ENCODE results near the gene OCIAD2. TPM values are rescaled to one million over a fixed set of nuclear protein-coding genes. Genes with fewer than 3 reads are reported as not detected.

The OCIAD2 gene
- polyA plus RNA-seq, 1 experiment, result 55.0 TPM

DNA sequence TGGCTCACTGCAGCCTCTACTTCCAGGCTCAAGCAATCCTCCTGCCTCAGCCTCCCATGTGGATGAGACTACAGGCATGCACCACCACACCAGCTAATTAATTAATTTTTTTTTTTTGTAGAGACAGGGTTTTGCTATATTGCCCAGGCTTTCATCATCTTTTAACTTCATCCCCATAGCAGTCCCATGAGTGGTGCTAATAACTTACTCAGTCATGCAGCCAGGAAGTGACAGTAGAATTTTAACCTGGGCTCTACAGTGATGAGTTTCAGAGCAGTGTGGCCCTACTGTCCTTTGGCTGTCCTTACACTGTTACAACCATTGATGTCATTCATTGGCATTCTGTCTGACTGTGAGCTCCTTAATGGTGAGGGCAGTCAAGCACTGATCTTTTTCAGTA lies 3.9 kb upstream of the OCIAD2 start:
- H3K4me3 ChIP-seq (ENCODE audit: low read depth, low read length), result no peak overlapping the region
- no peak overlapping the region for H3K27ac ChIP-seq (ENCODE audit: low read depth, low read length)
- ChIA-PET POLR2A (no interaction called here), CTCF (interaction anchor here (1.6 kb wide), 1 partner anchor 332 kb away, joined by 4 read pairs; no protein-coding TSS in a partner anchor)
- H3K27me3 ChIP-seq (ENCODE audit: control insufficient read depth, insufficient read depth, low read length), result no peaks in the 10 kb centered on the region
- no peak for DNase-seq (ENCODE audit: low read depth, low spot score)
- TF ChIP-seq, protein P1, sequence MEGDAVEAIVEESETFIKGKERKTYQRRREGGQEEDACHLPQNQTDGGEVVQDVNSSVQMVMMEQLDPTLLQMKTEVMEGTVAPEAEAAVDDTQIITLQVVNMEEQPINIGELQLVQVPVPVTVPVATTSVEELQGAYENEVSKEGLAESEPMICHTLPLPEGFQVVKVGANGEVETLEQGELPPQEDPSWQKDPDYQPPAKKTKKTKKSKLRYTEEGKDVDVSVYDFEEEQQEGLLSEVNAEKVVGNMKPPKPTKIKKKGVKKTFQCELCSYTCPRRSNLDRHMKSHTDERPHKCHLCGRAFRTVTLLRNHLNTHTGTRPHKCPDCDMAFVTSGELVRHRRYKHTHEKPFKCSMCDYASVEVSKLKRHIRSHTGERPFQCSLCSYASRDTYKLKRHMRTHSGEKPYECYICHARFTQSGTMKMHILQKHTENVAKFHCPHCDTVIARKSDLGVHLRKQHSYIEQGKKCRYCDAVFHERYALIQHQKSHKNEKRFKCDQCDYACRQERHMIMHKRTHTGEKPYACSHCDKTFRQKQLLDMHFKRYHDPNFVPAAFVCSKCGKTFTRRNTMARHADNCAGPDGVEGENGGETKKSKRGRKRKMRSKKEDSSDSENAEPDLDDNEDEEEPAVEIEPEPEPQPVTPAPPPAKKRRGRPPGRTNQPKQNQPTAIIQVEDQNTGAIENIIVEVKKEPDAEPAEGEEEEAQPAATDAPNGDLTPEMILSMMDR (IDR thresholded peaks at IDR 0.05; ENCODE audit: low read depth, low read length), result no peak
- H3K9me3 ChIP-seq (ENCODE audit: control insufficient read depth, insufficient read depth, low read length), result peaks cover 3% of the 10 kb centered on the region; the same call in 1 of the 2 replicates

DNA sequence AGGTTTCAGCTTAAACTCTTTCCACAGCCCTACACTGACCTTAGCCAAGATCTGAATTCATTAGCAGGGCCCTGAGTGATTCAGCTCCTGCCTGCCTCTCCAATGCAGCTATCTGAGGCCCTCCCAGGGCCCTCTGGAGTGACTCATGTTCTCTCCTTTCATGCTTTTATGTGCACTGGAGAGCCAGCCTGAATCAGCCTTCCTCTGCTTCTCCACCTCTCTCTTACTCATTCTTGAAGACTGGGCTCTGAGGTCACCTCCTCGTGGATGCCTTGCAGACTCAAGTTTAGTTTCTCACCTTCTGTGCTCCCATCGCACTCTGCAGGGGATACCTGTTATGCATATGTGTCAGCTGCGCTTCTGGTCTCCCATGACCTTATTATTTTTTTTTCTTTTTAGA lies 3.1 kb upstream of the OCIAD2 start:
- TF ChIP-seq, protein P1 (IDR thresholded peaks at IDR 0.05; ENCODE audit: low read depth, low read length), result no peak
- DNase-seq (ENCODE audit: low read depth, low spot score), result peak; percentile 90
- Histone ChIP-seq H3K9me3 (ENCODE audit: control insufficient read depth, insufficient read depth, low read length) (peaks cover 3% of the 10 kb centered on the region; the same call in 1 of the 2 replicates), H3K27me3 (ENCODE audit: control insufficient read depth, insufficient read depth, low read length) (no peaks in the 10 kb centered on the region), H3K27ac (ENCODE audit: low read depth, low read length) (peak overlapping the region; percentile 81), H3K4me3 (ENCODE audit: low read depth, low read length) (no peak overlapping the region)
- POLR2A ChIA-PET, result no interaction called here
- CTCF ChIA-PET, result interaction anchor here (1.0 to 1.6 kb wide), 2 partner anchors 53 to 331 kb away, joined by 3 to 4 read pairs; no protein-coding TSS in a partner anchor

- no peak for DNase-seq (ENCODE audit: low read depth, low spot score)
- TF ChIP-seq, protein P1 (IDR thresholded peaks at IDR 0.05; ENCODE audit: low read depth, low read length), result no peak
- POLR2A ChIA-PET, result no interaction called here
- Histone ChIP-seq H3K4me3 (ENCODE audit: low read depth, low read length) (no peak overlapping the region), H3K9me3 (ENCODE audit: control insufficient read depth, insufficient read depth, low read length) (peaks cover 3% of the 10 kb centered on the region; the same call in 1 of the 2 replicates), H3K27me3 (ENCODE audit: control insufficient read depth, insufficient read depth, low read length) (no peaks in the 10 kb centered on the region), H3K27ac (ENCODE audit: low read depth, low read length) (no peak overlapping the region)
- CTCF ChIA-PET, result interaction anchor here (1.0 kb wide), 1 partner anchor 54 kb away, joined by 3 read pairs; no protein-coding TSS in a partner anchor
These were observed 2.1 kb upstream of the OCIAD2 start for GRCh38 chr4:48908687-48909086.

DNA sequence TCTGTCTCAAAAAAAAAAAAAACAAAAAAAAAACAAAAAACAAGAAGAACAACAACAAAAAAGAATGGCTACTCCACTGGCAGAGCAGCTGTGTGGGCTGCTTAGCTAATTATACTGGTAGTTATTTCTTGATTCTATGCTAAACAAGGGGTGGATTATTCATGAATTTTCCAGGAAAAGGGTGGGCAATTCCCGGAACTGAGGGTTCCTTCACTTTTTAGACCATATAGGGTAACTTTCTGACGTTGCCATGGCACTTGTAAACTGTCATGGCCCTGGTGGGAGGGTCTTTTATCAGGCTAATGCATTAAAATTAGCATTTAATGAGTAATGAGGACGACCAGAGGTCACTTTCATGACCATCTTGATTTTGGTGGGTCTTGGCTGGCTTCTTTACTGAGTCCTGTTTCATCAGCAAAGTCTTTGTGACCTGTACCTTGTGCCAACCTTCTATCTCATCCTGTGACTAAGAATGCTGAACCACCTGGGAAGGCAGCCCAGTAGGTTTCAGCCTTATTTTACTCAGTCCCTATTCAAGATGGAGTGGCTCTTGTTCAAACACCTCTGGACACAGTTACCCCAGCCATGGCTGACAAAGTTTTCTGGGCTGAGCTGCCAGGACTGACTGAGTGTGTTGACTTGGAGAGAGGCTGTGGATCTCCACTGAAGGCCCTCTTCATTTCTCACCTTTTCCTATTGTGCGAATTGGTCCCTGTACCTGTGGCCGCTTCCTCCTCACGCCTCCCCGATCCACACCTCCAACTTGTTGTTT lies 1.3 kb upstream of the OCIAD2 start:
- DNase-seq (ENCODE audit: low read depth, low spot score), result no peak
- Histone ChIP-seq H3K4me3 (ENCODE audit: low read depth, low read length) (no peak overlapping the region), H3K27ac (ENCODE audit: low read depth, low read length) (no peak overlapping the region), H3K9me3 (ENCODE audit: control insufficient read depth, insufficient read depth, low read length) (peaks cover 3% of the 10 kb centered on the region; the same call in 1 of the 2 replicates), H3K27me3 (ENCODE audit: control insufficient read depth, insufficient read depth, low read length) (no peaks in the 10 kb centered on the region)
- TF ChIP-seq, protein P1 (IDR thresholded peaks at IDR 0.05; ENCODE audit: low read depth, low read length), result no peak
- CTCF ChIA-PET, result no interaction called here
- POLR2A ChIA-PET, result no interaction called here

- TF ChIP-seq, protein P1 (IDR thresholded peaks at IDR 0.05; ENCODE audit: low read depth, low read length), result peak; percentile 34
- no peak for DNase-seq (ENCODE audit: low read depth, low spot score)
- Histone ChIP-seq H3K27me3 (ENCODE audit: control insufficient read depth, insufficient read depth, low read length) (no peaks in the 10 kb centered on the region), H3K27ac (ENCODE audit: low read depth, low read length) (no peak overlapping the region), H3K9me3 (ENCODE audit: control insufficient read depth, insufficient read depth, low read length) (peaks cover 3% of the 10 kb centered on the region; the same call in 1 of the 2 replicates), H3K4me3 (ENCODE audit: low read depth, low read length) (peak overlapping the region; percentile 58)
- ChIA-PET POLR2A (no interaction called here), CTCF (interaction anchor here (0.7 kb wide), 1 partner anchor 8 kb away, joined by 3 read pairs; no protein-coding TSS in a partner anchor)
These were observed 1.1 kb downstream of the OCIAD2 start for GRCh38 chr4:48905363-48906015.
